HEK293 (cell line): ENCODE data around the gene CDADC1.

Experiments used
- CTCF ChIA-PET: fragments of 350-600 bp; formaldehyde crosslinking; extraction: SDS; loops from one replicate; lab custom pipeline; 2021; ENCODE audit warnings: antibody characterized with exemption; lab: Yijun Ruan, JAX
- POLR2A ChIA-PET: fragments of 300-600 bp; formaldehyde crosslinking; extraction: SDS; loops from one replicate; lab custom pipeline; 2020; ENCODE audit warnings: antibody characterized with exemption, inconsistent platforms; lab: Yijun Ruan, JAX
- H3K27ac ChIP-seq: fragments of 200-500 bp; sonication (Bioruptor generic); 2 replicates; pipeline ENCODE4 v1.5.1; 2014; ENCODE audit warnings: low read depth, low read length, control low read depth, inconsistent platforms; ENCODE audit errors: extremely low read depth
- H3K36me3 ChIP-seq, 2 experiments: fragments of 200-500 bp in 1 of 2; sonication (Bioruptor generic) in 1 of 2; 1 replicate in 1 of 2; 2 replicates in 1 of 2; pipeline ENCODE4 v1.5.1; 2014 to 2017; ENCODE audit warnings: inconsistent platforms in 2 of 2, low read length in 2 of 2; ENCODE audit not compliant: control insufficient read depth in 2 of 2, insufficient read depth in 1 of 2
- H3K4me1 ChIP-seq: fragments of 200-500 bp; sonication (Bioruptor generic); 2 replicates; pipeline ENCODE4 v1.5.1; 2014; ENCODE audit warnings: mild to moderate bottlenecking, low read length, inconsistent platforms; ENCODE audit not compliant: control insufficient read depth, insufficient read depth
- H3K4me3 ChIP-seq: 2 replicates; pipeline ENCODE4 v1.5.1; 2011; ENCODE audit warnings: low read depth, mild to moderate bottlenecking, control low read depth, low read length, moderate library complexity
- H3K9me3 ChIP-seq: fragments of 200-500 bp; sonication (Bioruptor generic); 2 replicates; pipeline ENCODE4 v1.5.1; 2014; ENCODE audit warnings: low read depth, low read length, inconsistent platforms; ENCODE audit not compliant: control insufficient read depth, insufficient read depth
- BCL11A ChIP-seq: fragments of 450-650 bp; formaldehyde crosslinking; IDR thresholded peaks from 2 replicates; pipeline ENCODE4 v1.5.1; 2016; ENCODE audit warnings: low read depth, missing biosample characterization, missing genetic modification characterization
- GFI1B ChIP-seq: fragments of 450-650 bp; formaldehyde crosslinking; IDR thresholded peaks from 2 replicates; pipeline ENCODE4 v1.5.1; 2016; ENCODE audit warnings: missing biosample characterization, missing genetic modification characterization
- GLIS1 ChIP-seq: fragments of 450-650 bp; formaldehyde crosslinking; IDR thresholded peaks from 2 replicates; pipeline ENCODE4 v1.5.1; 2016; ENCODE audit warnings: missing biosample characterization, missing genetic modification characterization
- KLF1 ChIP-seq: fragments of 450-650 bp; formaldehyde crosslinking; IDR thresholded peaks from 2 replicates; pipeline ENCODE4 v1.5.1; 2016; ENCODE audit warnings: missing biosample characterization, missing genetic modification characterization
- ZNF174 ChIP-seq: fragments of 450-650 bp; formaldehyde crosslinking; IDR thresholded peaks from 2 replicates; pipeline ENCODE4 v1.5.0; 2017; ENCODE audit warnings: missing biosample characterization, mild to moderate bottlenecking, missing genetic modification characterization
- ZNF292 ChIP-seq: fragments of 450-650 bp; formaldehyde crosslinking; IDR thresholded peaks from 2 replicates; pipeline ENCODE4 v1.5.1; 2016; ENCODE audit warnings: low read depth, missing biosample characterization, missing genetic modification characterization, borderline replicate concordance
- ZNF501 ChIP-seq: fragments of 450-650 bp; formaldehyde crosslinking; IDR thresholded peaks from 2 replicates; pipeline ENCODE4 v1.5.1; 2016; ENCODE audit warnings: missing biosample characterization, missing genetic modification characterization
- ZNF626 ChIP-seq: fragments of 450-650 bp; sonication (Bioruptor Pico); formaldehyde crosslinking; IDR thresholded peaks from 2 replicates; pipeline ENCODE4 v1.5.1; 2018; ENCODE audit warnings: missing biosample characterization, missing genetic modification characterization, inconsistent platforms
- ZNF747 ChIP-seq: fragments of 450-650 bp; formaldehyde crosslinking; IDR thresholded peaks from 2 replicates; pipeline ENCODE4 v1.5.1; 2016; ENCODE audit warnings: missing biosample characterization, missing genetic modification characterization
- ZNF76 ChIP-seq: fragments of 450-650 bp; formaldehyde crosslinking; IDR thresholded peaks from 2 replicates; pipeline ENCODE4; 2016; ENCODE audit warnings: low read depth, missing biosample characterization, missing genetic modification characterization, borderline replicate concordance
- ZNF776 ChIP-seq: fragments of 450-650 bp; formaldehyde crosslinking; IDR thresholded peaks from 2 replicates; pipeline ENCODE4 v1.5.0; 2017; ENCODE audit warnings: missing biosample characterization, missing genetic modification characterization, borderline replicate concordance
- ZNF785 ChIP-seq: fragments of 450-650 bp; formaldehyde crosslinking; IDR thresholded peaks from 2 replicates; pipeline ENCODE4 v1.5.1; 2016; ENCODE audit warnings: missing biosample characterization, missing genetic modification characterization
- ZNF843 ChIP-seq: fragments of 450-650 bp; formaldehyde crosslinking; IDR thresholded peaks from 2 replicates; pipeline ENCODE4 v1.5.1; 2016; ENCODE audit warnings: missing biosample characterization, missing genetic modification characterization
- TF ChIP-seq, protein P1 (sequence below): fragments of 450-650 bp; formaldehyde crosslinking; IDR thresholded peaks from 2 replicates; pipeline ENCODE4 v1.5.1; 2016; ENCODE audit warnings: missing biosample characterization, missing genetic modification characterization
- TF ChIP-seq, protein P2 (sequence below): fragments of 450-650 bp; formaldehyde crosslinking; IDR thresholded peaks from 2 replicates; pipeline ENCODE4 v1.5.1; 2016; ENCODE audit warnings: missing biosample characterization, missing genetic modification characterization
- TF ChIP-seq, protein P3 (sequence below): fragments of 450-650 bp; formaldehyde crosslinking; IDR thresholded peaks from 2 replicates; pipeline ENCODE4 v1.5.1; 2016; ENCODE audit warnings: missing biosample characterization, missing genetic modification characterization
- TF ChIP-seq, protein P4 (sequence below): fragments of 450-650 bp; formaldehyde crosslinking; IDR thresholded peaks from 2 replicates; pipeline ENCODE4 v1.5.0; 2017; ENCODE audit warnings: missing biosample characterization, missing genetic modification characterization, borderline replicate concordance
- TF ChIP-seq, protein P5 (sequence below): IDR thresholded peaks from 2 replicates; pipeline ENCODE4 v1.6.1; 2011; ENCODE audit warnings: mild to moderate bottlenecking, low read depth, low read length, borderline replicate concordance
- TF ChIP-seq, protein P6 (sequence below): fragments of 450-650 bp; formaldehyde crosslinking; IDR thresholded peaks from 2 replicates; pipeline ENCODE4; 2016; ENCODE audit warnings: missing biosample characterization, missing genetic modification characterization

CDADC1 gene

DNA sequence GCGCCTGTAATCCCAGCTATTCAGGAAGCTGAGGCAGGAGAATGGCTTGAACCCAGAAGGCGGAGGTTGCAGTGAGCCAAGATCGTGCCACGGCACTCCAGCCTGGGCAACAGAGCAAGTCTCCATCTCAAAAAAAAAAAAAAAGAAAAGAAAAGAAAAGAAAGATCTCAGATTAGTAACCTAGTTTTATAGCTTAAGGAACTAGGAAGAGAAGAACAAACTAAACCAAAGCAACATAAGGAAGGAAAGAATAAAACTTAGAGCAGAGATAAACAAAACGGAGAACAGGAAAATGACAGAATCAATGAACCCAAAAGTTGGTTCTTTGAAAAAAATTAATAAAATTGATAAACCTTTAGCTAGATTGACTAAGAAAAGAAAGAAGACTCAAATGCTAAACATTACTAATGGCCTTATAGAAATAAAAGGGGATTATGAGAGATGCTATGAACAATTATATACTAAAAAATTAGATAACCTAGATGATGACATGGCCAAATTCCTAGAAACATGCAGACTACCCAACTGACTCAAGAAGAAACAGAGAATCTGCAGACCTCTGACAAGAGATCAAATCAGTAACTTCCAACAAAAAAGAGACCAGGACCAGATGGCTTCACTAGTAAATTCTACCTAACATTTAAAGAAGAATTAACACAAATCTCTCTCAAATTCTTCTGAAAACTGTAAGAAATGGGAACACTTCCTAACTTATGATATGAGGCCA is 68.2 kb downstream of the CDADC1 start:
- Histone ChIP-seq H3K27ac (no peak overlapping the region), H3K9me3 (no peaks in the 10 kb centered on the region), H3K4me3 (no peak overlapping the region), H3K4me1 (no peaks in the 10 kb centered on the region), H3K36me3 (no peaks in the 10 kb centered on the region)
- POLR2A ChIA-PET, result no interaction called here
- CTCF ChIA-PET, result no interaction called here
- TF ChIP-seq GLIS1 (tag by site-specific recombination), result no peak
- no peak for TF ChIP-seq ZNF785
- TF ChIP-seq ZNF501 (tag by site-specific recombination), result no peak
- TF ChIP-seq, all 188 proteins: peak for 0

DNA sequence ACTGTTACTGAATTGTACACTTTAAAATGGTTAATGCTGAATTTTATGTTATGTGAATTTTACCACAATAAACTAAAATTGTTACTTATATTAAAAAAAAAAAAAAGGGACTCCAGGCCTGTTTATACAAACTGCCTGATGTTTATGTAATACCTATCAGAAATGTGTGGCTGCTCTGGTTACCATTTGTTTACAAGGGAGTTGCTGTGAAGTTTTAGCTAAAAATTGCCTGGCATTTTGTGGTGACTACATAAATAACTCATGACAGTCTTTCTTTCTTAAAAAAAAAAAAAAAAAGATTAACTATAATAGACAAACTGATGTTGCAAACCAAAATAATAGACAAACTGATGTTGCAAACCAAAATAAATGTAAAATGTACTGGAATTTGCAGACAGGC is 71.8 kb downstream of the CDADC1 start:
- Histone ChIP-seq H3K9me3 (no peaks in the 10 kb centered on the region), H3K27ac (no peak overlapping the region), H3K4me1 (no peaks in the 10 kb centered on the region), H3K36me3 (no peaks in the 10 kb centered on the region), H3K4me3 (no peak overlapping the region)
- POLR2A ChIA-PET, result no interaction called here
- CTCF ChIA-PET, result no interaction called here
- no peak for TF ChIP-seq ZNF776 (tag by site-specific recombination)
- TF ChIP-seq, protein P1, sequence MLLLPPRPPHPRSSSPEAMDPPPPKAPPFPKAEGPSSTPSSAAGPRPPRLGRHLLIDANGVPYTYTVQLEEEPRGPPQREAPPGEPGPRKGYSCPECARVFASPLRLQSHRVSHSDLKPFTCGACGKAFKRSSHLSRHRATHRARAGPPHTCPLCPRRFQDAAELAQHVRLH (tag by site-specific recombination), result no peak
- TF ChIP-seq ZNF843, result no peak
- TF ChIP-seq ZNF174, result no peak
- TF ChIP-seq ZNF292, result no peak
- TF ChIP-seq ZNF501 (tag by site-specific recombination), result no peak
- no peak for TF ChIP-seq ZNF76 (tag by site-specific recombination)

DNA sequence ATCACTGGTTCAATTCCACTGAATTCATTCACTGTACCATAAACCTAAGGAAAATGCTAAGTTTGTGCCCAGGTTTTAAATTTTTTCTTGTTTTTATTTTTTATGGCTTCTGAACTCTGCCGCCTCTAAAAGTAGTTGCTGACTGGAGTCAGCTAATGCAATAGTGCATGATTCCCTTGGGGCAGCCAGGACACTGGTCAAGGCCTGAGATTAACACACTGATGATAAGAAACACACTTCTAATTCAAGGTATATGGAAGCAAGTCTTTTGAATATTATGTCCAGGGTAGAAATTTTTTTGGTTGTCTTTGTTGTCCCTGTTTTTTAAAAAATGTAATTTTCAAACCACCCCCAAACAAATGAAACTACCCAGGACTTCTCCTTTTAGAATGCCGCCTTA is 72.2 kb downstream of the CDADC1 start:
- Histone ChIP-seq H3K4me3 (no peak overlapping the region), H3K36me3 (no peaks in the 10 kb centered on the region), H3K9me3 (no peaks in the 10 kb centered on the region), H3K4me1 (no peaks in the 10 kb centered on the region), H3K27ac (no peak overlapping the region)
- POLR2A ChIA-PET, result no interaction called here
- CTCF ChIA-PET, result no interaction called here
- TF ChIP-seq, protein P2, sequence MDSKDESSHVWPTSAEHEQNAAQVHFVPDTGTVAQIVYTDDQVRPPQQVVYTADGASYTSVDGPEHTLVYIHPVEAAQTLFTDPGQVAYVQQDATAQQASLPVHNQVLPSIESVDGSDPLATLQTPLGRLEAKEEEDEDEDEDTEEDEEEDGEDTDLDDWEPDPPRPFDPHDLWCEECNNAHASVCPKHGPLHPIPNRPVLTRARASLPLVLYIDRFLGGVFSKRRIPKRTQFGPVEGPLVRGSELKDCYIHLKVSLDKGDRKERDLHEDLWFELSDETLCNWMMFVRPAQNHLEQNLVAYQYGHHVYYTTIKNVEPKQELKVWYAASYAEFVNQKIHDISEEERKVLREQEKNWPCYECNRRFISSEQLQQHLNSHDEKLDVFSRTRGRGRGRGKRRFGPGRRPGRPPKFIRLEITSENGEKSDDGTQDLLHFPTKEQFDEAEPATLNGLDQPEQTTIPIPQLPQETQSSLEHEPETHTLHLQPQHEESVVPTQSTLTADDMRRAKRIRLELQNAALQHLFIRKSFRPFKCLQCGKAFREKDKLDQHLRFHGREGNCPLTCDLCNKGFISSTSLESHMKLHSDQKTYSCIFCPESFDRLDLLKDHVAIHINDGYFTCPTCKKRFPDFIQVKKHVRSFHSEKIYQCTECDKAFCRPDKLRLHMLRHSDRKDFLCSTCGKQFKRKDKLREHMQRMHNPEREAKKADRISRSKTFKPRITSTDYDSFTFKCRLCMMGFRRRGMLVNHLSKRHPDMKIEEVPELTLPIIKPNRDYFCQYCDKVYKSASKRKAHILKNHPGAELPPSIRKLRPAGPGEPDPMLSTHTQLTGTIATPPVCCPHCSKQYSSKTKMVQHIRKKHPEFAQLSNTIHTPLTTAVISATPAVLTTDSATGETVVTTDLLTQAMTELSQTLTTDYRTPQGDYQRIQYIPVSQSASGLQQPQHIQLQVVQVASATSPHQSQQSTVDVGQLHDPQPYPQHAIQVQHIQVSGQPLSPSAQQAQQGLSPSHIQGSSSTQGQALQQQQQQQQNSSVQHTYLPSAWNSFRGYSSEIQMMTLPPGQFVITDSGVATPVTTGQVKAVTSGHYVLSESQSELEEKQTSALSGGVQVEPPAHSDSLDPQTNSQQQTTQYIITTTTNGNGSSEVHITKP (tag by site-specific recombination), result no peak
- TF ChIP-seq KLF1 (tag by site-specific recombination), result no peak
- no peak for TF ChIP-seq ZNF626
- no peak for TF ChIP-seq GFI1B
- TF ChIP-seq, protein P3, sequence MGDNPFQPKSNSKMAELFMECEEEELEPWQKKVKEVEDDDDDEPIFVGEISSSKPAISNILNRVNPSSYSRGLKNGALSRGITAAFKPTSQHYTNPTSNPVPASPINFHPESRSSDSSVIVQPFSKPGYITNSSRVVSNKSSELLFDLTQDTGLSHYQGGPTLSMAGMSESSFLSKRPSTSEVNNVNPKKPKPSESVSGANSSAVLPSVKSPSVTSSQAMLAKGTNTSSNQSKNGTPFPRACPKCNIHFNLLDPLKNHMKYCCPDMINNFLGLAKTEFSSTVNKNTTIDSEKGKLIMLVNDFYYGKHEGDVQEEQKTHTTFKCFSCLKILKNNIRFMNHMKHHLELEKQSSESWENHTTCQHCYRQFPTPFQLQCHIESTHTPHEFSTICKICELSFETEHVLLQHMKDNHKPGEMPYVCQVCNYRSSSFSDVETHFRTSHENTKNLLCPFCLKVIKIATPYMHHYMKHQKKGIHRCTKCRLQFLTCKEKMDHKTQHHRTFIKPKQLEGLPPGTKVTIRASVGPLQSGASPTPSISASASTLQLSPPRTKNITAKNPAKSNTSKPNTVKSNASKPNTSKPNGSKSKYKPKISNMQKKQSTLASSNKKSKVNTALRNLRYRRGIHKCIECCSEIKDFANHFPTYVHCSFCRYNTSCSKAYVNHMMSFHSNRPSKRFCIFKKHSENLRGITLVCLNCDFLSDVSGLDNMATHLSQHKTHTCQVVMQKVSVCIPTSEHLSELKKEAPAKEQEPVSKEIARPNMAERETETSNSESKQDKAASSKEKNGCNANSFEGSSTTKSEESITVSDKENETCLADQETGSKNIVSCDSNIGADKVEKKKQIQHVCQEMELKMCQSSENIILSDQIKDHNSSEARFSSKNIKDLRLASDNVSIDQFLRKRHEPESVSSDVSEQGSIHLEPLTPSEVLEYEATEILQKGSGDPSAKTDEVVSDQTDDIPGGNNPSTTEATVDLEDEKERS, result no peak
- TF ChIP-seq, protein P4, sequence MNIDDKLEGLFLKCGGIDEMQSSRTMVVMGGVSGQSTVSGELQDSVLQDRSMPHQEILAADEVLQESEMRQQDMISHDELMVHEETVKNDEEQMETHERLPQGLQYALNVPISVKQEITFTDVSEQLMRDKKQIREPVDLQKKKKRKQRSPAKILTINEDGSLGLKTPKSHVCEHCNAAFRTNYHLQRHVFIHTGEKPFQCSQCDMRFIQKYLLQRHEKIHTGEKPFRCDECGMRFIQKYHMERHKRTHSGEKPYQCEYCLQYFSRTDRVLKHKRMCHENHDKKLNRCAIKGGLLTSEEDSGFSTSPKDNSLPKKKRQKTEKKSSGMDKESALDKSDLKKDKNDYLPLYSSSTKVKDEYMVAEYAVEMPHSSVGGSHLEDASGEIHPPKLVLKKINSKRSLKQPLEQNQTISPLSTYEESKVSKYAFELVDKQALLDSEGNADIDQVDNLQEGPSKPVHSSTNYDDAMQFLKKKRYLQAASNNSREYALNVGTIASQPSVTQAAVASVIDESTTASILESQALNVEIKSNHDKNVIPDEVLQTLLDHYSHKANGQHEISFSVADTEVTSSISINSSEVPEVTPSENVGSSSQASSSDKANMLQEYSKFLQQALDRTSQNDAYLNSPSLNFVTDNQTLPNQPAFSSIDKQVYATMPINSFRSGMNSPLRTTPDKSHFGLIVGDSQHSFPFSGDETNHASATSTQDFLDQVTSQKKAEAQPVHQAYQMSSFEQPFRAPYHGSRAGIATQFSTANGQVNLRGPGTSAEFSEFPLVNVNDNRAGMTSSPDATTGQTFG (tag by site-specific recombination), result no peak
- TF ChIP-seq BCL11A (tag by site-specific recombination), result no peak
- TF ChIP-seq, protein P5, sequence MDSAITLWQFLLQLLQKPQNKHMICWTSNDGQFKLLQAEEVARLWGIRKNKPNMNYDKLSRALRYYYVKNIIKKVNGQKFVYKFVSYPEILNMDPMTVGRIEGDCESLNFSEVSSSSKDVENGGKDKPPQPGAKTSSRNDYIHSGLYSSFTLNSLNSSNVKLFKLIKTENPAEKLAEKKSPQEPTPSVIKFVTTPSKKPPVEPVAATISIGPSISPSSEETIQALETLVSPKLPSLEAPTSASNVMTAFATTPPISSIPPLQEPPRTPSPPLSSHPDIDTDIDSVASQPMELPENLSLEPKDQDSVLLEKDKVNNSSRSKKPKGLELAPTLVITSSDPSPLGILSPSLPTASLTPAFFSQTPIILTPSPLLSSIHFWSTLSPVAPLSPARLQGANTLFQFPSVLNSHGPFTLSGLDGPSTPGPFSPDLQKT, result no peak
- TF ChIP-seq ZNF747 (tag by site-specific recombination), result no peak
- TF ChIP-seq, protein P6, sequence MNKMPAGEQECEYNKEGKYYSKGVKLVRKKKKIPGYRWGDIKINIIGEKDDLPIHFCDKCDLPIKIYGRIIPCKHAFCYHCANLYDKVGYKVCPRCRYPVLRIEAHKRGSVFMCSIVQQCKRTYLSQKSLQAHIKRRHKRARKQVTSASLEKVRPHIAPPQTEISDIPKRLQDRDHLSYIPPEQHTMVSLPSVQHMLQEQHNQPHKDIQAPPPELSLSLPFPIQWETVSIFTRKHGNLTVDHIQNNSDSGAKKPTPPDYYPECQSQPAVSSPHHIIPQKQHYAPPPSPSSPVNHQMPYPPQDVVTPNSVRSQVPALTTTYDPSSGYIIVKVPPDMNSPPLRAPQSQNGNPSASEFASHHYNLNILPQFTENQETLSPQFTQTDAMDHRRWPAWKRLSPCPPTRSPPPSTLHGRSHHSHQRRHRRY (tag by site-specific recombination), result no peak
